Measurements from ENCODE around the gene FYB1. TPM values are rescaled to one million over a fixed set of nuclear protein-coding genes. Genes with fewer than 3 reads are reported as not detected.

Gene FYB1
- total RNA-seq: 0.24 and 4.4 TPM in 2 replicates

GRCh38 chr5:39219437-39219836, at the start of gene FYB1:
Gene FYB1 (minus strand): TSS chr5:39219563. CDS start chr5:39202960, 16,603 bp downstream.

DNA sequence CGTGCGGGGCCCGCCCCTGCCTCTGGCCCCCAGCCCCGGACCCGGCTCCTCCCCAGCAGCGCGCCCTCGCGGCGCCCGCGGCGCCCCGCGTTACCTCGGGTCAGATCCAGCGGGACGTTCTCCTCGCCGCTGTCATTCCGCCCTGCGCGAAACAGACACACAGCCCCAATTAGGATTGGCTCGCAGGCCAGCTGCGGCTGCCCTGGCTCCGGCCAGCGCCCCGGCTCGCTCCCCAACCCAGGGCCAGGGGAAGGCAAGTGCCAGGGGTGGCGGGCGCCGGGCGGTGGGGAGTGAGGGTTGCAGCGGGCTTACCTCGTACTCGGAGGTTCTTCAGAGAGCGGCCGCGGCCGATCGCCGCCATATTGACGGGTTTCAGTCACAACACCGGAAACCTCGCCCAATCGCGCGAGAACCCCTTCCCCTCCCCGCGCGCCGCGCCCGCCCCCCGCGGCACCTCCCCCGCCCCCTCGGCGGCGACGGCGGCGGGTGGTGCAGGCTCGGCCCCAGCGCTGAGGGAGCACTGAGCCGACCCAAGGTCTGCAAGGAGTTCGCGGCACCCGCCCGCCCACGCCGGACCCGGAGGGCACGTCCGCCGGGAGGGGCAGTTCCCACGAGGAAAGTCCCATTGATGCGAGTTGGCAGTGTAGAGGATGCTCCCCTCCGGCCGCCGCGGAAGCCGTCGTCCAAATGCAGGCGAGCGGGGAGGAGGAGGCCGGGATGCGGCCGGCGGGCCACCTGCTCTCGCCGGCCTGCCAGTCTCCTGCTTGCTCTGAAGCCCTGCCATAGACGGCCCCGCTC, 145.1 kb downstream of the FYB1 start, which contains the start of gene RICTOR:
Gene RICTOR, minus strand, starts transcription at position 383 of the 798 bp plus-strand sequence. Its CDS starts 22 bp downstream, at position 361.

Other genes with a start within 250 kb of the FYB1 start
- 8.5 and 9.8 TPM in 2 replicates for gene RICTOR, start 145.2 kb downstream of the FYB1 start, total RNA-seq
- not detected in 2 replicates for gene C9, start 144.9 kb upstream of the FYB1 start, total RNA-seq
- gene DAB2, start 205.4 kb upstream of the FYB1 start, total RNA-seq: 134 and 166 TPM in 2 replicates

All from cardiac ventricle fibroblast (primary cell).